K562 (cell line): ENCODE results near the gene FASN. TPM values are rescaled to one million over a fixed set of nuclear protein-coding genes. Genes with fewer than 3 reads are reported as not detected.

Experiments
- HNRNPH1 ChIP-seq: fragments of 200-400 bp; formaldehyde crosslinking; optimal IDR thresholded peaks from 2 replicates; pipeline ENCODE3; 2017; ENCODE audit warnings: low read depth, mild to moderate bottlenecking, low read length, moderate library complexity
- KDM1A ChIP-seq, 2 experiments: fragments of 450-650 bp; IDR thresholded peaks; 2 replicates each; pipeline ENCODE4 v1.6.1; 2016; ENCODE audit warnings: mild to moderate bottlenecking in 2 of 2
- NFE2 ChIP-seq: IDR thresholded peaks from 2 replicates; pipeline ENCODE4 v1.6.1; 2014; ENCODE audit warnings: antibody characterized with exemption, low read depth
- RBM15 ChIP-seq: fragments of 200-400 bp; formaldehyde crosslinking; IDR thresholded peaks from 2 replicates; pipeline ENCODE4 v1.6.1; 2018; ENCODE audit warnings: mild to moderate bottlenecking, low read length, moderate library complexity; ENCODE audit not compliant: insufficient read depth
- SAP30 ChIP-seq: fragments of 200-600 bp; sonication (generic); IDR thresholded peaks from 2 replicates; pipeline ENCODE4 v1.6.1; 2012; ENCODE audit warnings: borderline replicate concordance, low read depth, mild to moderate bottlenecking, moderate library complexity, low read length, control low read depth, inconsistent platforms; ENCODE audit not compliant: insufficient read depth, poor library complexity, severe bottlenecking
- STAT5A ChIP-seq: IDR thresholded peaks from 2 replicates; pipeline ENCODE4 v1.6.1; 2012; ENCODE audit warnings: low read length, inconsistent platforms, borderline replicate concordance
- TAF7 ChIP-seq: fragments of 450-650 bp; IDR thresholded peaks from 2 replicates; pipeline ENCODE4 v1.6.1; 2016; ENCODE audit warnings: missing genetic modification characterization, missing compliant biosample characterization
- TBL1XR1 ChIP-seq, 2 experiments: IDR thresholded peaks; 2 replicates each; pipeline ENCODE4 v1.6.1; 2012; ENCODE audit warnings: improper control_type of control experiment in 2 of 2, low read length in 2 of 2, mild to moderate bottlenecking in 1 of 2
- ZNF121 ChIP-seq: sonication (generic); formaldehyde crosslinking; conservative IDR thresholded peaks from 2 replicates; pipeline ENCODE4 v1.8.0; 2022; ENCODE audit warnings: missing genetic modification reagents
- ZNF140 ChIP-seq: fragments of 250-450 bp; sonication (Bioruptor Pico); IDR thresholded peaks from 2 replicates; pipeline ENCODE4 v1.8.0; 2021; ENCODE audit warnings: moderate library complexity, mild to moderate bottlenecking, inconsistent platforms
- ZNF263 ChIP-seq: sonication (generic); formaldehyde crosslinking; IDR thresholded peaks from 2 replicates; pipeline ENCODE4 v1.8.0; 2022; ENCODE audit warnings: mild to moderate bottlenecking, missing genetic modification reagents, borderline replicate concordance
- ZNF696 ChIP-seq: fragments of 250-450 bp; sonication (Bioruptor Pico); conservative IDR thresholded peaks from 2 replicates; pipeline ENCODE4 v1.4.0; 2020; ENCODE audit warnings: mild to moderate bottlenecking, moderate library complexity
- polyA plus RNA-seq, 8 experiments: library from polyadenylated mRNA; depleted of rRNA in 4 of 8; stranded (reverse) in 5 of 8; unstranded in 3 of 8; fragments of >200 nt; fragmentation: Nextera tagmentation in 2 of 8; fragmentation: Illumina TruSeq in 1 of 8; extraction: Ambion mirVana in 2 of 8; extraction: Trizol in 1 of 8; gene quantifications; 2 replicates each; pipeline versions ENCODE4 v1.2.1 to v1.2.3, GENCODE V29; 2011 to 2014; ENCODE audit warnings: inconsistent platforms in 1 of 8, missing spikeins in 1 of 8
- total RNA-seq, 7 experiments: library from RNA; depleted of rRNA in 6 of 7; stranded (reverse); fragments of >200 nt in 6 of 7; fragmentation: Illumina TruSeq in 2 of 7; extraction: Trizol in 2 of 7; gene quantifications; 2 replicates each; pipeline versions ENCODE4 v1.2.1 to v1.2.3, GENCODE V29; 2011 to 2021; ENCODE audit warnings: low replicate concordance in 1 of 7
- TF ChIP-seq, protein P1 (sequence below), 2 experiments: fragments of 200-800 bp in 1 of 2; sonication (Bioruptor generic) in 1 of 2; sonication (generic) in 1 of 2; formaldehyde crosslinking in 1 of 2; IDR thresholded peaks in 1 of 2; conservative IDR thresholded peaks in 1 of 2; 2 replicates each; pipeline versions ENCODE4 v1.5.0 to v1.6.1; 2016 to 2020; ENCODE audit warnings: missing compliant biosample characterization in 1 of 2, missing genetic modification characterization in 1 of 2, missing genetic modification reagents in 1 of 2
- TF ChIP-seq, protein P2 (sequence below): IDR thresholded peaks from 3 replicates; pipeline ENCODE4 v1.6.1; 2011; ENCODE audit warnings: borderline replicate concordance, mild to moderate bottlenecking; ENCODE audit not compliant: insufficient read length, insufficient read depth
- TF ChIP-seq, protein P3 (sequence below): sonication (generic); formaldehyde crosslinking; IDR thresholded peaks from 2 replicates; pipeline ENCODE4 v1.8.0; 2022; ENCODE audit warnings: missing genetic modification reagents, mild to moderate bottlenecking, moderate library complexity, borderline replicate concordance
- TF ChIP-seq, protein P4 (sequence below): fragments of 450-650 bp; formaldehyde crosslinking; conservative IDR thresholded peaks from 2 replicates; pipeline ENCODE4 v1.4.0; 2022; ENCODE audit warnings: mild to moderate bottlenecking, missing genetic modification characterization
- TF ChIP-seq, protein P5 (sequence below), 3 experiments: fragments of 200-800 bp in 1 of 3; sonication (Bioruptor generic) in 1 of 3; sonication (generic) in 1 of 3; formaldehyde crosslinking in 1 of 3; IDR thresholded peaks; 2 replicates each; pipeline versions ENCODE4 v1.6.1 to v1.8.0; 2016 to 2022; ENCODE audit warnings: mild to moderate bottlenecking in 2 of 3, missing compliant biosample characterization in 2 of 3, missing genetic modification characterization in 2 of 3, missing genetic modification reagents in 1 of 3
- TF ChIP-seq, protein P6 (sequence below): fragments of 450-650 bp; formaldehyde crosslinking; IDR thresholded peaks from 2 replicates; pipeline ENCODE4 v1.4.0; 2022; ENCODE audit warnings: missing genetic modification characterization

The FASN gene
- total and polyA plus RNA-seq, 9 of the 15 experiments (the other 6 are each of a cell fraction or from before 2014, with no cell fraction given) = 0.15 to 663 (median 49.9) TPM

DNA sequence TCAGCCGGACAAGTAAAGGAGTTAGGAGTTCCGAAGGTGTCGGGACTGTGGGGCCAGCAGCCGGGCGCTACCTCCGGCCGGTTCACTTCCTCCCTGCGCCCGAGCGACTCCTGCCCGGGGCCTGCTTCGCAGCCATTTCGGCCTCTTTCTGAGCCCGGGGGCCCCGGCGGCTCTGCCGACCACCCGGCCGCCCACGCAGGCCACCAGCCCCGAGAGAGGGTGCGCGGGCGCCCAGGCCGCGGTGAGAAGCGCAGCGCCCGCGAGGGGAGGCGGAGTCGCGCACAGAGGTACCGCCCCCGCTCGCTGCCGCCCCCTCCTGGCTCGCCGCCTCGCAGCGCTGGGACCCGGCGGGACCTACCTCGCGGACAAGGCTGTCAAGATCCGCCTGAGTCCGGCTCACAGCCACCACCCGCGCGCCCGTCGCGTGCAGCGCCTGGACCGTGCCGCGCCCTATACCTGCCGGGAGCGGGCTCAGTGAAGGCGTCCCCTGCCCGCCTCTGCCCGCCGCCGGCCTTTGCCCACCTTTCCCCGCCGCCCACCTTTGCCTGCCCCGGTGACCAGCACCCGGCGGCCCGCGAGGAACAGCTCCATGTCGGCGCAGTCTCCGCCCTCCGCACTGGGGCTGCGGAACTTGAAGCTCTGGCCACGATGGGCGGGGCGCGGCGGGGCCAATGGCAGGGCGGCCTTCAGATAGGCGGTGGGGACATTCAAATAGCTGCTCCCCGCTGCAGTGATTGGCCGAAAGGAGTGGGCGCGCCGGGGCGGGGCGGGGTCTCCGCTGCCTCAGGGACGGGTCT is 60.7 kb downstream of the FASN start, which contains the start of gene DCXR (continued):
- TF ChIP-seq, protein P1, sequence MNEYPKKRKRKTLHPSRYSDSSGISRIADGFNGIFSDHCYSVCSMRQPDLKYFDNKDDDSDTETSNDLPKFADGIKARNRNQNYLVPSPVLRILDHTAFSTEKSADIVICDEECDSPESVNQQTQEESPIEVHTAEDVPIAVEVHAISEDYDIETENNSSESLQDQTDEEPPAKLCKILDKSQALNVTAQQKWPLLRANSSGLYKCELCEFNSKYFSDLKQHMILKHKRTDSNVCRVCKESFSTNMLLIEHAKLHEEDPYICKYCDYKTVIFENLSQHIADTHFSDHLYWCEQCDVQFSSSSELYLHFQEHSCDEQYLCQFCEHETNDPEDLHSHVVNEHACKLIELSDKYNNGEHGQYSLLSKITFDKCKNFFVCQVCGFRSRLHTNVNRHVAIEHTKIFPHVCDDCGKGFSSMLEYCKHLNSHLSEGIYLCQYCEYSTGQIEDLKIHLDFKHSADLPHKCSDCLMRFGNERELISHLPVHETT (CRISPR knock-in tag; conservative IDR thresholded peaks at IDR 0.05 in 1 of 2, IDR thresholded peaks at IDR 0.05 in 1 of 2) = peak in 1 of 2 experiments; percentile 40; a peak in 1 of 4 replicates
- TF ChIP-seq, protein P2, sequence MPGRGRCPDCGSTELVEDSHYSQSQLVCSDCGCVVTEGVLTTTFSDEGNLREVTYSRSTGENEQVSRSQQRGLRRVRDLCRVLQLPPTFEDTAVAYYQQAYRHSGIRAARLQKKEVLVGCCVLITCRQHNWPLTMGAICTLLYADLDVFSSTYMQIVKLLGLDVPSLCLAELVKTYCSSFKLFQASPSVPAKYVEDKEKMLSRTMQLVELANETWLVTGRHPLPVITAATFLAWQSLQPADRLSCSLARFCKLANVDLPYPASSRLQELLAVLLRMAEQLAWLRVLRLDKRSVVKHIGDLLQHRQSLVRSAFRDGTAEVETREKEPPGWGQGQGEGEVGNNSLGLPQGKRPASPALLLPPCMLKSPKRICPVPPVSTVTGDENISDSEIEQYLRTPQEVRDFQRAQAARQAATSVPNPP = no peak
- TF ChIP-seq NFE2 = no peak
- no peak for TF ChIP-seq STAT5A
- no peak for TF ChIP-seq RBM15
- peak; percentile 87 for TF ChIP-seq SAP30
- TF ChIP-seq, protein P3, sequence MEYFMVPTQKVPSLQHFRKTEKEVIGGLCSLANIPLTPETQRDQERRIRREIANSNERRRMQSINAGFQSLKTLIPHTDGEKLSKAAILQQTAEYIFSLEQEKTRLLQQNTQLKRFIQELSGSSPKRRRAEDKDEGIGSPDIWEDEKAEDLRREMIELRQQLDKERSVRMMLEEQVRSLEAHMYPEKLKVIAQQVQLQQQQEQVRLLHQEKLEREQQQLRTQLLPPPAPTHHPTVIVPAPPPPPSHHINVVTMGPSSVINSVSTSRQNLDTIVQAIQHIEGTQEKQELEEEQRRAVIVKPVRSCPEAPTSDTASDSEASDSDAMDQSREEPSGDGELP = peak; percentile 84
- TF ChIP-seq, protein P4, sequence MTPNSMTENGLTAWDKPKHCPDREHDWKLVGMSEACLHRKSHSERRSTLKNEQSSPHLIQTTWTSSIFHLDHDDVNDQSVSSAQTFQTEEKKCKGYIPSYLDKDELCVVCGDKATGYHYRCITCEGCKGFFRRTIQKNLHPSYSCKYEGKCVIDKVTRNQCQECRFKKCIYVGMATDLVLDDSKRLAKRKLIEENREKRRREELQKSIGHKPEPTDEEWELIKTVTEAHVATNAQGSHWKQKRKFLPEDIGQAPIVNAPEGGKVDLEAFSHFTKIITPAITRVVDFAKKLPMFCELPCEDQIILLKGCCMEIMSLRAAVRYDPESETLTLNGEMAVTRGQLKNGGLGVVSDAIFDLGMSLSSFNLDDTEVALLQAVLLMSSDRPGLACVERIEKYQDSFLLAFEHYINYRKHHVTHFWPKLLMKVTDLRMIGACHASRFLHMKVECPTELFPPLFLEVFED (CRISPR knock-in tag) = no peak
- no peak for TF ChIP-seq ZNF696 (CRISPR knock-in tag)
- no peak for TF ChIP-seq ZNF121 (CRISPR knock-in tag)
- TF ChIP-seq ZNF140 (CRISPR knock-in tag) = no peak
- no peak for TF ChIP-seq KDM1A (IDR thresholded peaks at IDR 0.05)
- TF ChIP-seq TBL1XR1 (IDR thresholded peaks at IDR 0.05; ENCODE audit: low read length in 2 of 2) = no peak
- no peak for TF ChIP-seq TAF7 (tag)
- TF ChIP-seq ZNF263 (CRISPR knock-in tag) = peak; percentile 56; the same call in 1 of the 2 replicates
- TF ChIP-seq, protein P5, sequence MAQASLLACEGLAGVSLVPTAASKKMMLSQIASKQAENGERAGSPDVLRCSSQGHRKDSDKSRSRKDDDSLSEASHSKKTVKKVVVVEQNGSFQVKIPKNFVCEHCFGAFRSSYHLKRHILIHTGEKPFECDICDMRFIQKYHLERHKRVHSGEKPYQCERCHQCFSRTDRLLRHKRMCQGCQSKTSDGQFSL (CRISPR knock-in tag; IDR thresholded peaks at IDR 0.05) = peak; percentile 67; the same call in 1 of the 2 replicates
- TF ChIP-seq, protein P5 (tag; IDR thresholded peaks at IDR 0.05) = no peak
- TF ChIP-seq, protein P6, sequence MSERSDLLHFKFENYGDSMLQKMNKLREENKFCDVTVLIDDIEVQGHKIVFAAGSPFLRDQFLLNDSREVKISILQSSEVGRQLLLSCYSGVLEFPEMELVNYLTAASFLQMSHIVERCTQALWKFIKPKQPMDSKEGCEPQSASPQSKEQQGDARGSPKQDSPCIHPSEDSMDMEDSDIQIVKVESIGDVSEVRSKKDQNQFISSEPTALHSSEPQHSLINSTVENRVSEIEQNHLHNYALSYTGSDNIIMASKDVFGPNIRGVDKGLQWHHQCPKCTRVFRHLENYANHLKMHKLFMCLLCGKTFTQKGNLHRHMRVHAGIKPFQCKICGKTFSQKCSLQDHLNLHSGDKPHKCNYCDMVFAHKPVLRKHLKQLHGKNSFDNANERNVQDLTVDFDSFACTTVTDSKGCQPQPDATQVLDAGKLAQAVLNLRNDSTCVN (CRISPR knock-in tag) = peak; percentile 35; the same call in 1 of the 2 replicates
- TF ChIP-seq HNRNPH1 = no peak
